NCI-H128 (cell line): Measurements from ENCODE around the gene ACSF3.

Experiments
- DNase-seq: peaks from one replicate; lab custom pipeline; 2025; ENCODE audit not compliant: unreplicated experiment; lab: John Stamatoyannopoulos, UW

The ACSF3 gene

DNA sequence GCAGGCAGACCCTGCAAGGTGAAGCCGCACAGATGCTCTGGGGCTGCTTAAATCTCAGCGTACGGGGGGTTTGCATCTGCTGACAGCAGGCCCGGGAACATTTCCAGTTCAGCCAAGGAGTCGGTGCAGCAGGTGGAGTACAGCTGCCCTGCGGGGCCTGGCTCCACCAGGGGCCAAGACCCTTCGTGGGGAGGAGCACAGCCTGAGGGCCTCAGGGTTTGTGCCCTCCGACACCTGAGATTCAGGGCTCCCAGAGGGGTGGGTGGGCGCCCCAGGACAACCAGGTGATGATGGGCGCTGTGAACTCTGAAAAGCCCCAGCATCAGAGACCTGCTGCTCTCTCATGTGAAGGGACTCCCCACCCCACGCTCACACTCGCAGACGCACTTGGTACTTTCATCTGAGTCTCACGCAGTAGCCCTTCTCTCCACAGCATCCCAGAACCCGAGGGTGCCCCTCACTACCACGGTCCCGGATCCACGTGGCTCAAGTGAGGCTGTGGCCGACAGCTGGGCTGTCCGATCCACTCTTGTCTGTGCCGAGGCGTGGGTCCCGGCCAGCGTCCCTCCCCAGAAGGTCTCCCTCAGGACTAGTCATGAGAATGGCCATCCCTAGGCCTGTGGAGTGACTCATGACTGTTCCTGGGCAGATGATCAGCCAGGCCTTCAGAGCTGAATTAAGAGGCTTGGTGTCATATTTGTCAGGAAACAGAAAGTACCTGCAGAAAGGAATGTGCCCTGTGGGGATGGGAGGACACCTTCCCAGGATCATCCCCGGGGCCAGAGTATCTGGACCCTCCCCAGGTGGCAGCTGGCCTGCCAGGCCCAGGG is 29.6 kb downstream of the ACSF3 start:
- DNase-seq: no peak

DNA sequence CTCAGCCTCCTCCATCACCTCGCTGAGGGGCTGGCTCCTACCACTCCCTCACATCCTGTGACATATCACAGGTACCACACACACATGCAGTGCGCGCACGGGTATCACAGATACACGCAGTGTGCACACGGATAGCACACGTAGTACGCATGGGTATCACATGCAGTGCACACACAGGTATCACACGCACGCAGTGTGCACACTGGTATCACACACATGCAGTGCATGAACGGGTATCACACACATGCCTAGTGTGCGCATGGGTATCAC is 30.1 kb downstream of the ACSF3 start:
- no peak for DNase-seq

DNA sequence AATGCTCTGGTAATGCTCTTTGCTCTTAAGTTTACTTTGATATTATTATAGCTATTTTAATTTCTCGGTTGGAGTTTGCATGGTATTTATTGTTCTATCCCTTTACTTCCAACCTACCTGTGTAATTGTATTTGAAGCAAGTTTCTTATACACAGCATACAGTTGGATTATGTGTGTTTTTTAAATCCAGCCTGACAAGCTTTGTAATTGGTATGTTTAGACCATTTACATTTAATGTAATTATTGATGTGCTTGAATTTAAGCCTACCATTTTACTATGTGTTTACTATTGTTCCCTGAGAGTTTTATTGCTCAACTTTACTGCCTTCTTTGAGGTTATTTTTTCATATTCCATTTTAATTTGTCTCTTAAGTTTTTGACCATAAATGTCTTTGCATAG is 35.7 kb downstream of the ACSF3 start:
- DNase-seq: no peak

DNA sequence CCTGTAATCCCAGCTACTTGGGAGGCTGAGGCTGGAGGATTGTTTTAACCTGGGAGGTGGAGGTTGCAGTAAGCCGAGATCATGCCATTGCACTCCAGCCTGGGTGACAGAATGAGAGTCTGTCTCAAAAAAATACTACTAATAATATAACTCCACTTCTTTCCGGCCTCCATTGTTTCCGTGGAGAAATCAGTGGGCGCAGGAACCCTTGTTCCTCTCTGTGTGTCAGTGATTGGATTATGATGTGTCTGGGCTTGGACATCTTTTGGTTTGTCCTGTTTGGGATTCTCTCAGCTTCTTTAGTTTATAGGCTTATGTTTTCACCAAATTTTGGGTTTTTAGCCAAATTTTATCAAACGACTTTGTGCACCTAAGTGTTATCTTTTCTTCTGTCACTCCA is 36.8 kb downstream of the ACSF3 start:
- no peak for DNase-seq

DNA sequence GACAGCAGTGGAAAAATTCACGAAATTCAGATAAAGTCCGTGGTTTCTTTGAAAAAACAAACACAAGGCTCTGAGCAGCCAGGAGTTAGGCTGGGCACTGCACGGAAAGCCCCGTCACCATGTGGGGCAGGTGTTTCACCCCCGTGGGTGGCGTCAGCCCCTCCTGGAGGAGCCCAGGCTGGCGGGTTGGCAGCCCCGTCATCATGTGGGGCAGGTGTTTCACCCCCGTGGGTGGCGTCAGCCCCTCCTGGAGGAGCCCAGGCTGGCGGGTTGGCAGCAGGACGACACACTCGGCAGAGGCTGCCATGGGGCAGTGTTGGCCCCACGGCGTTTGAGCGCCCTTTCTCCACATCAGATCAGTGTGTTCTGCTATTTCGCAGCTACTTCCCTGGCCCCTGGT is 38.1 kb downstream of the ACSF3 start:
- DNase-seq: no peak

DNA sequence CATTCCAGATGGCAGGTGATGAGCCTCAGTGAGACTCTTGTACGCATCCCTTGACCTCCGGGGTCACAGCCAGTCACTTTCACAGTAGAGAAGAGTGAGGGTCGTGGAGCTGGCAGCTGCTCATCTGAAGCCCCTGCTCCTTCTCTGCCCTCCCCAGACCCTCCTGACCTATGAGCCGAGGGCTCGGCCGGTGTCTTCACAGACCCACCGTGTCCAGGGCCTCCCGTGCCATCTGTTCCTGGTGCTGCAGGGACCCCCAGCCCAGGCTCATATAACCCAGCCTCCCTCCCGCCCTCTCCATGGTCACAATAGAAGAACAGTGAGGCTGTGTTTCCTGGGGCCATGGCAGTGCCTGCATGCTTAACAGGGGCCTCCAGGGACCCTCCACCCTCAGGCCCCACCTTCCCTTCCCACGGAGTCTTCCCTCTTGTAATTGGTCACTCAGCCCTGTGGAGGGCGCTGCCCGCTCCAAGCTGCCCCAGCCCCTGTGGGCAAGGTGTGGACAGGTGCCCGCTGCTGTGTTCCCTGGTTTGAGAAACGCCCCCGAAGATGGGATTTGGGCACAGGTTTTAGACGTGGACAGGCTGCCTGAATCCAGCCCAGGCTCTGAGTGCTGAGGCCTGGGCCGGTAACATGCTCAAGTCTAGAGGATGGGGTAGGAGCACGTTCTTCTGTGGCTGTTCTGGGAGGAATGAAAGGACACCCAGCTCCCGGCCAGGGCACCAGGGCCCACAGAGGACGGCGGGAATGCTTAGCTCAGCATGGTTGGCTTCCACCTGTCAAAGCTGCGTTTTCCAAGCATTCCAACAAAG is 38.7 kb downstream of the ACSF3 start:
- no peak for DNase-seq

DNA sequence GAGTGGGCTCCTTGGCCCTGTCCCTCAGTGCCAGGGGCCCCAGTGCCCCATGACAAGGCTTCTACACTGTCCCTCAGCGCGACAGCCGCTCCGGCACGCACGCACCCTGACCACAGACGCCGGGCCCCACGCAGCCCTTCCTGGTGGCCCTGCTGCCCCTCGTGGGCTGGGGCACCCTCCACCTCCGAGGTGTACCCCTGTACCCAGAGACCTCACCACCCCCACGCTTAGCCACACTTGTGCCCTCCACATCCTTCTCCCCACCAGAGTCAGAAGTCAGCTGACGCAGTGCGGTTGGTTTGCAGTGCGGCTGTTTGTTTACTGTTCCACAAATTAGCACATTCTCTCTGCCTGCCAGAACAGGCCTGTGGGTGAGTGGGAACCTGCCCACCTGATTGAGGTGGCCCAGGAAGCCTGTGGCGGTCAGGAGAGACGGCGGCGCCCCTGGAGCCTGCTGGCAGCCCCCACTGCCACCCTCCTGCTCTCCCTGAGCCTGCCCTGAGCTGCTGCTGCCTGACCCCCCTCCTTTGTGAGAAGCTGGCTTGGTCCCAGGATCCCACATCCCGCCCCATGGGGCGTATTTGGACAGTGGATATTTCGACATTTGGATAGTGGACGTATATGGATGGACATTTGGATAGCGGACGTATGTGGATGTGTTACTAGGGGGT is 39.9 kb downstream of the ACSF3 start:
- DNase-seq: no peak

DNA sequence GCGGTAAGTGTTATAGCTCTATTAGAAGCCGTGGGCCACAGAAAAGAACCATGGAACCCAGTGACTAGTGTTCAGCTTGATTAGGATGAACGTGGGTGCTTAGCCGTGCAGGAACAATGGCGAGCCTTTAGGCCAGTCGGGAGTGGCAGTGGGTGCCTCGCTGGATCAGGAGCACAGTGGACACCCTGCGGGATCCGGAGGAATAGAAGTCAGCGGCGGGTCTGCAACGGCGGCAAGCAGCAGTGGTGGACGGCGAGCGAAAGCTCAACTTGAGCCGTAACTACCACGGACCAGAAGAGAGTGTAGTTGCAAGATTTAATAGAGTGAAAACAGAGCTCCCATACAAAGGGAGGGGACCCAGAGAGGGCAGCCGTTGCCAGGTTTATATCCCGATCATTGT is 40.6 kb downstream of the ACSF3 start:
- no peak for DNase-seq

DNA sequence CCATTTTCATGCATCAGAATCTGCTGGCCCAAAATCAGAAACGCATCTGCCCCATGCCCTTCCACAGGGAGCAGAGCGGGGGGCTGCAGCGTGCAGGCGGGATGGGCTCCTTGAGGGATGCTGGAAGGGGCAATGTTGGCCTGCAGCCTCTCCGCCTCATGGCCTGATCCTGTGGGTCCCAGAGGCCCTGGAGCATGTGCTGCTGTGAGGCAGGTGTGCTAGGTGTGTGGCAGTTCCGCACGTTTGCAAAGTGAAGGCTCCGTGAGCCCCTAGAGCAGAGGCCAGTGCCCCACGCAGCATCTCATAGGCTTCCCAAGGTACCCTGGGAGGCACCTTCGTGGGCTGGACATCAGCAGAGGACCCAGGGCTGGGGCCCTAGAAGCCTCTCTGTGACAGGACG is 41.5 kb downstream of the ACSF3 start:
- DNase-seq: no peak

DNA sequence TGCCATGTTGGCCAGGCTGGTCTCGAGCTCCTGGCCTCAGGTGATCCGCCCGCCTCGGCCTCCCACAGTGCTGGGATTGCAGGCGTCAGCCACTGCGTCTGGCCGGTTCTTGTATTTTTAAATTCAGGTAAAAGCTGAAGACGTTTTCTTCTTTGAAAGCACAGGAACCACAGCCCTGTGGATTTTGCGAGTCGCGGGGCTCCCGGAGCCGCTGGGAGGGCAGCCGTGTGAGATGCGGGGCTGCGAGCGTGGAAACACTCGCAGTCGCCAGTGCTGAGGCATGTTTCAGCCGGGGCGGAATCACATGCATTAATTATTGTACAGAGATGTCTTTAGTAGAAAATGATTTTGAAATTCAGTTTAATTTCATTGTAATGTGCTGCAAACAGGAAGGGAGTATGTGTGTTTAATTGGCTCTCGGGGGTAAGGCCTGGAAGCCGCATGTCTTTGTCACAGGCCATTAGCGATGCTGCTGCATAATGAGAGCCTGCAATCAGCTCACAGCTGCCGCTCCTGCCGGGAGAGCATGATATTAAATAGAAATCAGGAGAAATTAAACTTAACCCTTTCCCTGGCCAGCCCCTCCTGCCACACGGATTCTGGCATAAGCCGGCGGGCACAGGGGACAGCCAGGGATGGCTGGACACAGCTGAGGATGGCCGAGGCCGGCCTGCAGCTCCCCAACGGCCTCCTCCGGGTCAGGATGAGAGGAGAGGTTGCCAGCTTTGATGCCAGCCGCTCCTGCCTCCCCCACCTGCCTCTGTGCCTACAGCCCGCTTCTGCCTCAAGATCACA is 42.5 kb downstream of the ACSF3 start:
- DNase-seq: no peak

DNA sequence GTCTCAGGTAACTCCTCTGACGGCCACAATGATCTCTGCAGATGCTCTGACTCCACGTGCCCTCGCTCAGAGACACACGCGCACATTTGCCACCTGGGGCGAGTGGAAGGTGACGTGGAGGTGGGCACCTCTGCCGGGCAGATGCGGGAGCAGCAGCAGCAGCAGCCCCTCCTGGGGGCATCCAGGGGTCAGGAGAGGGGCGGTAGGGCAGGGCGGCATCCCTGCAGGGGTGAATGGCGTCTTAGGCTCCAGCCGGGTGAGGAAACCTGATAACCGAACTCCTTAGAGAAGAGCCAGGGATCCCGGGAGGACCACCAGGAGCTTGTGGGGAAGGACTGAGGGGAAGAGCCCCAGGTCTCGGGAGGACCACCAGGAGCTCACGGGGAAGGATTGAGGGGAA is 43.3 kb downstream of the ACSF3 start:
- no peak for DNase-seq

DNA sequence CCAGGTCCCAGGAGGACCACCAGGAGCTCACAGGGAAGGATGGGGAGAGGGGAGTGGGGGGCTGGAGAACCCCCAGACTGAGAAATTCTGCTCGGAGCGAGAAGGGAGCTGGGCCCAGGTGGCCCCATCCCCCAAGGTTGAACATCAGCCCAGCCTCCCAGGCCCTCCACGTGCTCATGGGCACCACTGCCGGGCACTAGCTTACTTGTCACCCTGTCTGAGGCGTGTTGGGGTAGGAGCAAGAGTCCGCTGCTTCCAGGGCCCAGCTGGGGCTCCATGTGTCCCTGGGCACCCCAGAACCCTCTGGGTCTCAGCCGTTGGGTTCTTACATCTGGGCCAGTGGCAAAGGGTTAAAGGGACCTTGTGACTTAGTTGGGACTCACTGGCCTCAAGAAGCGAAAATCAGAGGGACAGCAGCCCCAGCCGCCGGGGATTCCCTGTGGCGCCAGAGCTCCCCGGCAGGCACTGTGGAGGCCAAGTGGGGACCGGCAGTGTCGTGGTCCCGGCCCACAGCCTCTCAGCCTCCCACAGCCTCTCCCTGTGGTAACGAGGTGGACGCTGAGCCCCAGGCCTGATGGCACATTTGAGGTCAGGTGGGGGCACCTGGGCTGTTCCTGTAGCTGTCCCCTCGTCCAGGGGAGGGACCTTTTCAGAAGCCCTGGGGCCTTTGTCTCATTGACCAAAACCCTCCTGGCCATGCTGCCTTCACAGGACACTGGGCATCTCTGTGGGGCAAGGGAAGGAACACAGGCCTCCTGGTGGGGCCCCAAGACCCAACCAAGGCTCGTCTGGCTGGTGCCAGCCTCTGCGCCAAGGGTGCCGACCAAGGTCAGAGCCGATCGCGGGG is 44.2 kb downstream of the ACSF3 start:
- no peak for DNase-seq

DNA sequence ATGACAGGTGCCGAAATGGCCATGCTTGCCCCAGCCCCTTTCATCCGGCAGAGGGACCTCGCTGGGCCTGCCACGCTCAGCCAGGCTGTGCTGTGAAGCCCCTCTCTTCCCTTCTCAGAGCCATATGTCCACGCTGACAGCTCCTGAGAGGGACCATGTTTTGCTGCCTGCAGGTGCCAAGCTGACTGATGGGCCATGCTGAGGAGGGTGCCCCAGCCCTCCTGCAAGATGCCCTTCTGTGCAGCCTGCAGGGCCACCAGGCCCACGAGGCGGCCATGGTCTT is 44.8 kb downstream of the ACSF3 start:
- no peak for DNase-seq

DNA sequence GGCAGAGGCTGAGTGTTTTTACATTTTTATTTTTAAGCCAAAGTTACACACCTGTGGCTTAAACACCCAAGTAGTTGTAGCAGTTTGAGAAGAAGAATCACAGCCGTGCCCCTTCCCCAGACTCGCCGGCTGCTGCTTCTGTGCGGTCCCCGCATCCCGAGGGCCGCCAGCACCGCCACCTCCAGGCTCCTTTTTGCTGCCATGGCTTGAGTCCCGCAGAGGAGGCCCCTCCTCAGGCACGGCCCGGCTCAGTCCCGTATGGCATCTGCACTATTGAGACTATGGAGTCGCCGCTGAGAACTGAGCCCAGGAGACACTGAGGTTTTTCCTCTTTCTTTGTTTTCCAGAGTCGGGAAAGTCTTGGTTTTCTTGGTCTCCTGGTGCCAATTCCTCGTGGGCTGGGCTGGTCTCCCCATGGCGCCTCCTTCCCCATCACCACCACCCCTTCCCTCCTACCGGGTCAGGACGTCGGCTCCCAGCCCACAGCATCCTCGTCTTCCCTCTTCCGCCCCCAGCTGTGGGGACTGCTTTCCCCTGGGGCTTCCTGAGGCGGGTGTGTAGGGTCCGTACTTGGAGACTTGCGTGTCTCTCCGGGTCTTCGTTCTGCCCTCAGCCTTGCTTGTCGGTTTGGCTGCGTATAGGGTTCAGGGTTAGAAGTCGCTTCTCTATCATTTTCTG is 45.3 kb downstream of the ACSF3 start:
- no peak for DNase-seq

DNA sequence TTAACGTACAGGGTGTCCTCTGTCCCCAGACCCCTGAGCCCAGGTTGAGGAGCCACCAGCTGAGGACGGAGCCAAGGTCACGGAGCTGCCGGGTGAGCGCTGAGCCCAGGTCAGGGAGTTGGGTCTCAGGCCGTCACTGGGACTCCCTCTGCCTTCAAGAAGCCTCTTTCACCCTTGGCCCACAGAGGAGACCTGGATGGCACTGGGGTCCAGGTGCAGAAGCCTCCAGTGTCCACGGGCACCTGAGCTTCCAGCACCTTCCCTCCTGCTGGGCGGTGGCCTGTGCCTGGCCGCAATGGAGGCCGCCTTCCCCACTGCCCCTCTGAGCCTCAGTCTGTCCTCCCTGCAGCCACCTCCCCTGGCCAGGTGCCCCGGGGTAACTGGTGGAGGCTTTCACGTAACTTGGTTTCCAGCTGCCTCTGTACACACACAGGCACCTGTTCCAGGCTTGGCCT is 46.3 kb downstream of the ACSF3 start:
- no peak for DNase-seq

DNA sequence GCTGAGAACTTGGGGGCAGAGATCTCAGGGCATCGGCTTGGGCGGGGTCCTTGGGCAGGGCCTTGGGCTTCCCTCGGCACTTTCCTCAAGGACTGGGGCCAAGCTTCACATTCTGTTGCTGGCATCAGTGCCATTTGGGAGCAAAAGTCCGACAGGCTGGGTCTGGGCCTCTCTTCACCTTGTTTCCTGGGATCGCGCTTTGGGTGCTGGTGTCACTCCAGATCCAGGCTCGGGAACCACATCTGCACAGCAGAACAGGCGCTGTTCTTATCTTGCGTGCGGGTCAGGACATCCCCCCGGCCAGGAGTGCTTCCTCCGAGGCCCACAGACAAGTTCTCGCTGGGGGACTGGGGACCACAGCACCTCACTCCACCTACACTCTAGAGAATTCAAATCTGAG is 46.7 kb downstream of the ACSF3 start:
- DNase-seq: no peak

DNA sequence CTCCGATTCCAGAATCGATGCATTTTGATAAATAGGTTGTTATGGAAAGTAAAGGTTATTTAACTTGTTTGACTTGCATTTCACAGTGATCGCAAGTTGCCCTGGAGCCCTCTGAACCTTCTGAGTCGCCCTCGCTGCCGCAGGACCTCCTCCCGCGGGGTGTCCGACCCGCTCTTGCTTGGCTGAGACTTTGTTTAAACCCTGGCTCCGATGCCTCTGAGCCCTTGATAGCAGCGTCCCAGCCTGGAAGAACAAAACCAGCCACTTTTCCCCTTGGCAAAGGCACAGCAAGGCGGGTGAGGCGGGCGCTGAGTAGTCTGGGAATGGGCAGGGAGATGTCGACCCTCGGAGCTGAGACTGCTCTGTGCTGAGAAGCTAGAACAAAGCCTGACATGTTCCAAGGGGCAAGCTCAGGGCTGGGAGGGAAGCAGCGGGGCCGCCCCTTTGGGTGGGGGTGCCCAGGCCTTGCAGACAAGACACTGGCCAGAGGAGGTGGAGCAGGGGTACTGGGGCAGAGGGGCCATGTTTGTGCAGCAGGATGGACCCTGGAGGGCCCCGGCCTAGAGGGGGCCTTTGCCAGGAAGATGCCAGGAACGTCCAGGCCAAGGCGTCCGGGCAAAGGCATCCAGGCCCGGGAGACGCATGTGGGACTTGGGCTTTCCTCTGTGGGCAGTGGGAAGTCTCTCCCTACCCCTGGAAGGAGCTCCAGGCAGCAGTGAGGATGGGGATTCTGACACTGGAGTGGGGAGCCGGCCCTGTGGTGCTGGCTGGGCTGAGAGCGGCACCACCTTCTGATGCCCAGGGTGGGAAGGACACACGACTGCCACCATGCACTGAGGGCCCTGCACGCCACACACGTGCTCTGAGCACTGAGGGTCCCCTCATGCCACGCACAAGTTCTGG is 47.6 kb downstream of the ACSF3 start:
- no peak for DNase-seq

DNA sequence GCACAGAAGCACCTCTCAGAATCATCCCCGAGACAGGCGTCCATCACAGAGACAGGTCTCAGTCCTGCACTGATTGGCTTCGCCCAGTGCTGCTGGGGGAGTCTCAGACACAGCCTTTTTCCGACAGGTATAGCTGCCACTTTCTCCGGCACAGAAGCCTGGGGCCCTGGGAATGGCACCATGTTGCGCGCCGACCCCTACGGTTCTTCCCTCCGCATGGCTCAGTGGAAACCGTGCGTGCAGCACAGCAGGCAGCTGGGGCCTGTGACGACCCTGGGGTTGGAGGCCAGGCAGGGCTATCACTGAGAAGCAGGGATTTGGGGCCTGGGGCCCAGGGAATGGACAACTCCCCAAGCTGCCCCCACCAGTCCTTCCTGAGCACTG is 48.2 kb downstream of the ACSF3 start:
- DNase-seq: no peak
